ENCODE measurements around the gene MRAS. TPM values are rescaled to one million over a fixed set of nuclear protein-coding genes. Genes with fewer than 3 reads are reported as not detected.

Gene MRAS
- total RNA-seq, 2 donors from 2014 or later: 58.6 to 62.3 TPM

DNA sequence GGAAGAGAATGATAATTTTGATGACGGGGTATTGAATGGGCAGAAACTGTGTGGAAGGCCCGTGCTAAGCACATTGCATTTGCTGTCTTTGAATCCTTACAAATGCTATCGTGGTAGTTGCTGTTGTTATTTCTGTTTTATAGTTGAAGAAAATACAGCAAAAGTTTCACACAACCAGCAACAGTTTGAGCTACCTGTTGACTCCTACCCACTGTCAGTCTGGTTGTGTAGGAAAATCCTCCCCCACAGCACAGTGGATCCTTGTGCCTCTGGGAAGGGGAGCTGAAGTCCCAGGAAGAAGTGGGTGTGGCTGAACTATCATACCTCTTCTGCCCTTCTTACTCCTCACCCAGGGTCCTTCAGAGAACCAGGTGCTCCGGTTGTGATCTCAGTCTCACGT lies 29.4 kb downstream of the MRAS start:
- no peak for DNase-seq (ENCODE audit: low spot score)
- no peaks in the 10 kb centered on the region for H3K36me3 ChIP-seq
- H3K27ac ChIP-seq: no peak overlapping the region
- peaks cover 16 to 44% of the 10 kb centered on the region in 2 donors for H3K4me1 ChIP-seq (ENCODE audit: control insufficient read depth in 1 of 2, low read depth in 2 of 2)
- H3K9me3 ChIP-seq: no peaks in the 10 kb centered on the region
- no peak overlapping the region for H3K4me3 ChIP-seq
- TF ChIP-seq, protein P1, sequence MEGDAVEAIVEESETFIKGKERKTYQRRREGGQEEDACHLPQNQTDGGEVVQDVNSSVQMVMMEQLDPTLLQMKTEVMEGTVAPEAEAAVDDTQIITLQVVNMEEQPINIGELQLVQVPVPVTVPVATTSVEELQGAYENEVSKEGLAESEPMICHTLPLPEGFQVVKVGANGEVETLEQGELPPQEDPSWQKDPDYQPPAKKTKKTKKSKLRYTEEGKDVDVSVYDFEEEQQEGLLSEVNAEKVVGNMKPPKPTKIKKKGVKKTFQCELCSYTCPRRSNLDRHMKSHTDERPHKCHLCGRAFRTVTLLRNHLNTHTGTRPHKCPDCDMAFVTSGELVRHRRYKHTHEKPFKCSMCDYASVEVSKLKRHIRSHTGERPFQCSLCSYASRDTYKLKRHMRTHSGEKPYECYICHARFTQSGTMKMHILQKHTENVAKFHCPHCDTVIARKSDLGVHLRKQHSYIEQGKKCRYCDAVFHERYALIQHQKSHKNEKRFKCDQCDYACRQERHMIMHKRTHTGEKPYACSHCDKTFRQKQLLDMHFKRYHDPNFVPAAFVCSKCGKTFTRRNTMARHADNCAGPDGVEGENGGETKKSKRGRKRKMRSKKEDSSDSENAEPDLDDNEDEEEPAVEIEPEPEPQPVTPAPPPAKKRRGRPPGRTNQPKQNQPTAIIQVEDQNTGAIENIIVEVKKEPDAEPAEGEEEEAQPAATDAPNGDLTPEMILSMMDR (IDR thresholded peaks at IDR 0.05): no peak
- ATAC-seq (ENCODE audit: insufficient number of reproducible peaks, low FRiP score, low read depth): no peak
- no peaks in the 10 kb centered on the region for H3K27me3 ChIP-seq (replicated peaks; ENCODE audit: insufficient read depth)

- TF ChIP-seq, protein P1 (IDR thresholded peaks at IDR 0.05): no peak
- H3K4me1 ChIP-seq (ENCODE audit: control insufficient read depth in 1 of 2, low read depth in 2 of 2): peaks cover 16 to 47% of the 10 kb centered on the region in 2 donors
- no peak overlapping the region for H3K4me3 ChIP-seq
- H3K27me3 ChIP-seq (replicated peaks; ENCODE audit: insufficient read depth): no peaks in the 10 kb centered on the region
- no peaks in the 10 kb centered on the region for H3K36me3 ChIP-seq
- no peak overlapping the region for H3K27ac ChIP-seq
- no peaks in the 10 kb centered on the region for H3K9me3 ChIP-seq
- DNase-seq (ENCODE audit: low spot score) (no peak), ATAC-seq (ENCODE audit: insufficient number of reproducible peaks, low FRiP score, low read depth) (no peak)
These were observed 30.0 kb downstream of the MRAS start for GRCh38 chr3:138378331-138378730.

- no peaks in the 10 kb centered on the region for H3K27me3 ChIP-seq (replicated peaks; ENCODE audit: insufficient read depth)
- no peaks in the 10 kb centered on the region for H3K36me3 ChIP-seq
- DNase-seq (ENCODE audit: low spot score): no peak
- ATAC-seq (ENCODE audit: insufficient number of reproducible peaks, low FRiP score, low read depth): no peak
- H3K4me1 ChIP-seq (ENCODE audit: control insufficient read depth in 1 of 2, low read depth in 2 of 2): peaks cover 16 to 47% of the 10 kb centered on the region in 2 donors
- no peak overlapping the region for H3K4me3 ChIP-seq
- no peaks in the 10 kb centered on the region for H3K9me3 ChIP-seq
- H3K27ac ChIP-seq: no peak overlapping the region
- TF ChIP-seq, protein P1 (IDR thresholded peaks at IDR 0.05): no peak
These were observed 30.6 kb downstream of the MRAS start for GRCh38 chr3:138378990-138379389.

DNA sequence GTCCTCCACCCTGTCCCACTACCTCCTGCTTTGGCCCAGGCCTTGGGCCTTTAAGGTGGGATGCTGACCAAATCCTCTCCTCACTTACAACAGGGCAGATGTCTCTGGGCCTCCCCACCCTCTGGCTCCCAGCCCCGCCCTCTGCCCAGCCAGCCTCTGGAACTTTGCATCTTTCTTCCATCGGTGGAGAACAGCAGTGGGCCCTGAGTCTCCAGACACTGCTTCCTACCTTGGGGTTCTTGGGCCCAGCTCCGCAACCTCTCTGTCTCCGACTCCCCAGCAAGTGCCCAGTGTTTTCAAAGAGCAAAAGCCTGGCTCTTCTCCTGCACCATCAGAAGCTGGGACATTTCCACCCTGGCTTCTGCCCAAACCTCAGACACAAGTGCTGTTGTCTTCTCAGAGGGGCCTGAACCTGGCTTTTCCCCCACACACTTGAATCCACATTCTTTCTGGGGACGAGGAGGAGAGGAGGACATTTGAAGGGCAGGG lies 33.1 kb downstream of the MRAS start:
- no peaks in the 10 kb centered on the region for H3K27me3 ChIP-seq (replicated peaks; ENCODE audit: insufficient read depth)
- H3K4me3 ChIP-seq: no peak overlapping the region
- no peaks in the 10 kb centered on the region for H3K36me3 ChIP-seq
- TF ChIP-seq, protein P1 (IDR thresholded peaks at IDR 0.05): no peak
- DNase-seq (ENCODE audit: low spot score): no peak
- no peaks in the 10 kb centered on the region for H3K9me3 ChIP-seq
- ATAC-seq (ENCODE audit: insufficient number of reproducible peaks, low FRiP score, low read depth): no peak
- H3K27ac ChIP-seq: peak overlapping the region; percentile 22 to 65
- peaks cover 9 to 28% of the 10 kb centered on the region in 2 donors for H3K4me1 ChIP-seq (ENCODE audit: control insufficient read depth in 1 of 2, low read depth in 2 of 2)

- DNase-seq (ENCODE audit: low spot score) (peak; percentile 18), ATAC-seq (ENCODE audit: insufficient number of reproducible peaks, low FRiP score, low read depth) (peak; percentile 41)
These were observed 33.8 kb downstream of the MRAS start for GRCh38 chr3:138381950-138382715.

More at GRCh38 chr3:138381950-138382715, 33.8 kb downstream of the MRAS start:
- peaks cover 9 to 23% of the 10 kb centered on the region in 2 donors for H3K4me1 ChIP-seq (ENCODE audit: control insufficient read depth in 1 of 2, low read depth in 2 of 2)
- no peak overlapping the region for H3K4me3 ChIP-seq
- H3K27ac ChIP-seq: peak overlapping the region; percentile 22 to 65
- H3K9me3 ChIP-seq: no peaks in the 10 kb centered on the region
- TF ChIP-seq, protein P1 (IDR thresholded peaks at IDR 0.05): no peak
- H3K36me3 ChIP-seq: no peaks in the 10 kb centered on the region
- no peaks in the 10 kb centered on the region for H3K27me3 ChIP-seq (replicated peaks; ENCODE audit: insufficient read depth)

All from thoracic aorta (tissue), 2 donors.